H1 (cell line): ENCODE measurements around the gene KTN1.

Experiments used
- EZH2 ChIP-seq: fragments of 200-600 bp; sonication (generic); IDR thresholded peaks from 2 replicates; pipeline ENCODE4 v1.7.1; 2012; ENCODE audit warnings: low read depth, mild to moderate bottlenecking, moderate library complexity, low read length, inconsistent platforms; ENCODE audit not compliant: severe bottlenecking
- SP1 ChIP-seq: IDR thresholded peaks from 2 replicates; pipeline ENCODE4 v1.6.1; 2011; ENCODE audit warnings: low read depth, low read length
- TAF1 ChIP-seq: IDR thresholded peaks from 2 replicates; pipeline ENCODE4 v1.6.1; 2011; ENCODE audit warnings: mild to moderate bottlenecking, low read depth, low read length
- TF ChIP-seq, protein P1 (sequence below), 3 experiments: IDR thresholded peaks; 1 replicate in 2 of 3; 2 replicates in 1 of 3; pipeline versions ENCODE4 v1.5.1 to v1.6.1; 2011; ENCODE audit warnings: low read length in 3 of 3, mild to moderate bottlenecking in 3 of 3, inconsistent platforms in 2 of 3, low read depth in 1 of 3, moderate library complexity in 1 of 3; ENCODE audit not compliant: insufficient read depth in 1 of 3; ENCODE audit errors: control extremely low read depth in 1 of 3

DNA sequence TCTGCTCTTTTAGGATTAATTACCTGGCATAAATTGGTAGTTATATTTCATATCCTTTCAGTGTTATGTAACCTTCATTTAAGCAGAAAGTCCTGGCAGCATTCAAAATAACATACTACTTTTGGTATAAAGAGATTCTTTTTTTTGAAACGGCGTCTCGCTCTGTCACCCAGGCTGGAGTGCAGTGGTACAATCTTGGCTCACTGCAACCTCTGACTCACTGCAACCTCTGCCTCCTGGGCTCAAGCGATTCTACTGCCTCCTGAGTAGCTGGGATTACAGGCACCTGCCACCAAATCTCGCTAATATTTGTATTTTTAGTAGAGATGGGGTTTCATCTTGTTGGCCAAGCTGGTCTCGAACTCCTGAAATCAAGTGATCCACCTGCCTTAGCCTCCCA, 9.2 kb downstream of the KTN1 start:
- TF ChIP-seq, protein P1, sequence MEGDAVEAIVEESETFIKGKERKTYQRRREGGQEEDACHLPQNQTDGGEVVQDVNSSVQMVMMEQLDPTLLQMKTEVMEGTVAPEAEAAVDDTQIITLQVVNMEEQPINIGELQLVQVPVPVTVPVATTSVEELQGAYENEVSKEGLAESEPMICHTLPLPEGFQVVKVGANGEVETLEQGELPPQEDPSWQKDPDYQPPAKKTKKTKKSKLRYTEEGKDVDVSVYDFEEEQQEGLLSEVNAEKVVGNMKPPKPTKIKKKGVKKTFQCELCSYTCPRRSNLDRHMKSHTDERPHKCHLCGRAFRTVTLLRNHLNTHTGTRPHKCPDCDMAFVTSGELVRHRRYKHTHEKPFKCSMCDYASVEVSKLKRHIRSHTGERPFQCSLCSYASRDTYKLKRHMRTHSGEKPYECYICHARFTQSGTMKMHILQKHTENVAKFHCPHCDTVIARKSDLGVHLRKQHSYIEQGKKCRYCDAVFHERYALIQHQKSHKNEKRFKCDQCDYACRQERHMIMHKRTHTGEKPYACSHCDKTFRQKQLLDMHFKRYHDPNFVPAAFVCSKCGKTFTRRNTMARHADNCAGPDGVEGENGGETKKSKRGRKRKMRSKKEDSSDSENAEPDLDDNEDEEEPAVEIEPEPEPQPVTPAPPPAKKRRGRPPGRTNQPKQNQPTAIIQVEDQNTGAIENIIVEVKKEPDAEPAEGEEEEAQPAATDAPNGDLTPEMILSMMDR (IDR thresholded peaks at IDR 0.05; ENCODE audit: control extremely low read depth in 1 of 3, insufficient read depth in 1 of 3, low read depth in 1 of 3, low read length in 3 of 3) = no peak
- TF ChIP-seq EZH2 (no peak), TAF1 (no peak), SP1 (no peak)
